Calu3 (cell line): ENCODE data around the gene TAS2R20. TPM values are rescaled to one million over a fixed set of nuclear protein-coding genes. Genes with fewer than 3 reads are reported as not detected.

Source experiments
- BruUV-seq: library from RNA; stranded (reverse); fragments of 400-500 nt; replicated peaks from 2 replicates; lab custom pipeline; 2021; lab: Mats Ljungman, UMichigan
- CTCF ChIA-PET: fragments of 300-600 bp; sonication (Branson Sonifier 250); formaldehyde crosslinking; loops from one replicate; lab custom pipeline; 2022; ENCODE audit warnings: antibody characterized with exemption; lab: Charles Lee
- DNase-seq: peaks from one replicate; pipeline ENCODE4 v3.0.0; 2022
- H3K27ac Mint-ChIP-seq: one replicate; pipeline ENCODE4 v1.8.0; 2022; ENCODE audit warnings: mixed read lengths; ENCODE audit not compliant: unreplicated experiment
- H3K27me3 Mint-ChIP-seq: one replicate; pipeline ENCODE4 v1.8.0; 2022; ENCODE audit warnings: mixed read lengths; ENCODE audit not compliant: unreplicated experiment
- H3K36me3 Mint-ChIP-seq: one replicate; pipeline ENCODE4 v1.8.0; 2022; ENCODE audit warnings: mild to moderate bottlenecking, moderate library complexity, mixed read lengths; ENCODE audit not compliant: insufficient read depth, unreplicated experiment
- H3K4me1 Mint-ChIP-seq: one replicate; pipeline ENCODE4 v1.8.0; 2022; ENCODE audit warnings: mild to moderate bottlenecking, low read depth, mixed read lengths; ENCODE audit not compliant: unreplicated experiment
- H3K4me3 Mint-ChIP-seq: one replicate; pipeline ENCODE4 v1.8.0; 2022; ENCODE audit warnings: mild to moderate bottlenecking, low read depth, moderate library complexity, mixed read lengths; ENCODE audit not compliant: unreplicated experiment
- H3K9me3 Mint-ChIP-seq: one replicate; pipeline ENCODE4 v1.8.0; 2022; ENCODE audit warnings: low read depth, mixed read lengths; ENCODE audit not compliant: unreplicated experiment
- intact Hi-C: fragments of 100-400 bp; cut with micrococcal nuclease; formaldehyde crosslinking; loops from one replicate; pipeline ENCODE4 v1.10.0; 2022; ENCODE audit not compliant: unreplicated experiment
- total RNA-seq: library from RNA; stranded (reverse); gene quantifications from 2 replicates; pipeline ENCODE4 v1.2.3, GENCODE V29; 2022
- TF ChIP-seq, protein P1 (sequence below): fragments of 200-600 bp; IDR thresholded peaks from one replicate; pipeline ENCODE4 v1.8.0; 2022; ENCODE audit warnings: antibody characterized with exemption; ENCODE audit not compliant: unreplicated experiment

The TAS2R20 gene
- total RNA-seq, 1 experiment from 2014 or later: 3.3 TPM

DNA sequence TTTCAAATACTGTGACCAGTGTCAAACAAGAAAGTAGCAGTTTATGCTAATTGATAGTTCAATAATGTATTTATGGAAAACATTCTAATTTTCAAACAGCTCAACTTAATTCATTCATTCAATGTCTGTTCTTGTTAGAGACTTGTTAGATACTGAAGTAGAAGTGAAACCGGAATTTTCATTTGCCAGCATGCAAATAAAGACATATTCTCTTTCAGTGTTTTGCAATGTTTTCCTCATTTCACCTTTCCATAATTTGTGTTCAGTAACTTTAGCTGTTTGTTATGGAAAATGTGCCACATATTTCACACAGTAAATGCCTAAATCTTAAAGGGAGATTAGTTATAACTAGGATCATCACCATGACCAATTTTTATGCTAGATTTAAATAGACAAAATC lies 32.6 kb downstream of the TAS2R20 start:
- no peaks in the 10 kb centered on the region for H3K36me3 Mint-ChIP-seq
- H3K27ac Mint-ChIP-seq: no peak overlapping the region
- BruUV-seq: no TSS peak
- no peak overlapping the region for H3K4me3 Mint-ChIP-seq
- CTCF ChIA-PET: no interaction called here
- intact Hi-C loops: no loop called here
- H3K9me3 Mint-ChIP-seq: no peaks in the 10 kb centered on the region
- TF ChIP-seq, protein P1, sequence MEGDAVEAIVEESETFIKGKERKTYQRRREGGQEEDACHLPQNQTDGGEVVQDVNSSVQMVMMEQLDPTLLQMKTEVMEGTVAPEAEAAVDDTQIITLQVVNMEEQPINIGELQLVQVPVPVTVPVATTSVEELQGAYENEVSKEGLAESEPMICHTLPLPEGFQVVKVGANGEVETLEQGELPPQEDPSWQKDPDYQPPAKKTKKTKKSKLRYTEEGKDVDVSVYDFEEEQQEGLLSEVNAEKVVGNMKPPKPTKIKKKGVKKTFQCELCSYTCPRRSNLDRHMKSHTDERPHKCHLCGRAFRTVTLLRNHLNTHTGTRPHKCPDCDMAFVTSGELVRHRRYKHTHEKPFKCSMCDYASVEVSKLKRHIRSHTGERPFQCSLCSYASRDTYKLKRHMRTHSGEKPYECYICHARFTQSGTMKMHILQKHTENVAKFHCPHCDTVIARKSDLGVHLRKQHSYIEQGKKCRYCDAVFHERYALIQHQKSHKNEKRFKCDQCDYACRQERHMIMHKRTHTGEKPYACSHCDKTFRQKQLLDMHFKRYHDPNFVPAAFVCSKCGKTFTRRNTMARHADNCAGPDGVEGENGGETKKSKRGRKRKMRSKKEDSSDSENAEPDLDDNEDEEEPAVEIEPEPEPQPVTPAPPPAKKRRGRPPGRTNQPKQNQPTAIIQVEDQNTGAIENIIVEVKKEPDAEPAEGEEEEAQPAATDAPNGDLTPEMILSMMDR: no peak
- H3K27me3 Mint-ChIP-seq: no peaks in the 10 kb centered on the region
- DNase-seq: no peak
- no peaks in the 10 kb centered on the region for H3K4me1 Mint-ChIP-seq

DNA sequence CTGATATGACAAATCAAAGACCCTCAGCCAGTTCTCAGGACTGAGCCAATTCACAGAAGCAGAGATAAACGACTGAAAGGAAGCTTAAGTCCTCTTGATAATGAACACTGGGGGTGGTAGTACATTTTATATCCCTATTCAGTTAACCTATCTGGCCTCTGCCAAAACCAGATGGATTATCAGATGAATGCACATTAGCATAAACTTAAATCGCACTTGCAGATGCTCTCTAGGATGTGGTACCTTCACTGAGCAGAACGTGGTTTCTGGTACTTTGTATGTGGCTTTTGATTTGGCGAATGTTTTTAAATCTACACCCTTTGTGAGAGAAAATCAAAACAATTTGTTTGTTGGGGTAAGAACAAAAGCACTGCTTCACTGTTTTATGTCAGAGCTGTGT lies 37.9 kb downstream of the TAS2R20 start:
- H3K36me3 Mint-ChIP-seq: no peaks in the 10 kb centered on the region
- H3K27ac Mint-ChIP-seq: no peak overlapping the region
- H3K4me1 Mint-ChIP-seq: peaks cover 14% of the 10 kb centered on the region
- no TSS peak for BruUV-seq
- peaks cover 3% of the 10 kb centered on the region for H3K9me3 Mint-ChIP-seq
- TF ChIP-seq, protein P1: no peak
- intact Hi-C loops: no loop called here
- no peaks in the 10 kb centered on the region for H3K27me3 Mint-ChIP-seq
- CTCF ChIA-PET: no interaction called here
- no peak overlapping the region for H3K4me3 Mint-ChIP-seq
- DNase-seq: no peak

DNA sequence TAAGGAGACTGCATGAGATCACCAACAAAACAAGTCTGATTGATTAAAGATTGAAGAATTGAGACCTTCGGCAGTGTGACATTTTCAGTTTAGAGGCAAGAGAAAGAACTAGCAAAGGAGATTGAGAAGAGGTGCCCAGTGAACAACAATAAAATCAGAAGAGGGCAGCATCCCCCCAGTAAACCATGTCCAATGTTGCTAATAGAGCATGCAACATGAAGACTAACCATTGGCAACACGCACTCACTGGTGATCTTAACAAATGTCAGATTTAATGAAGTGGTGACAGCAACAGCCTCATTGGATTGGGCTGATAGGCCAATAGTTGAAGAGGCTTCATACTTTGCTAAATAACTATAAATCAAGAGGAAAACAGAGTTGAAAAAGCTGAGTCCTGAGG lies 38.3 kb downstream of the TAS2R20 start:
- TF ChIP-seq, protein P1: no peak
- no peak overlapping the region for H3K4me3 Mint-ChIP-seq
- H3K4me1 Mint-ChIP-seq: peaks cover 16% of the 10 kb centered on the region
- CTCF ChIA-PET: no interaction called here
- BruUV-seq: no TSS peak
- H3K9me3 Mint-ChIP-seq: peaks cover 4% of the 10 kb centered on the region
- intact Hi-C loops: no loop called here
- no peak for DNase-seq
- no peaks in the 10 kb centered on the region for H3K36me3 Mint-ChIP-seq
- H3K27ac Mint-ChIP-seq: no peak overlapping the region
- no peaks in the 10 kb centered on the region for H3K27me3 Mint-ChIP-seq

DNA sequence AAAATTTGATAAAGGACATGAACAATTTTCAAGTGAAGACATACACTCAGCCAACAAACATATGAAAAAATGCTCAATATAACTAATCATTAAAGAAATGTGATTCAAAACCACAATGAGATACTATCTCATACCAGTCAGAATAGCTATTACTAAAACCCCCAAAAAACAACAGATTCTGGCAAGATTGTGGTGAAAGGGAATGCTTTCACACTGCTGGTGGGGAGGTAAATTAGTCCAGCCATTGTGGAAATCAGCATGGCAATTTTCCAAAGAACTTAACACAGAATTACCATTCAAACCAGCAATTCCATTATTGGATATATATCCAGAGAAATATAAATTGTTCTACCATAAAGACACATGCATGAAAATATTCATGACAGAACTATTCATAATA lies 40.4 kb downstream of the TAS2R20 start:
- Mint-ChIP-seq H3K27ac (no peak overlapping the region), H3K36me3 (no peaks in the 10 kb centered on the region), H3K9me3 (peaks cover 7% of the 10 kb centered on the region), H3K4me1 (peaks cover 16% of the 10 kb centered on the region), H3K27me3 (no peaks in the 10 kb centered on the region), H3K4me3 (no peak overlapping the region)
- BruUV-seq: no TSS peak
- TF ChIP-seq, protein P1: no peak
- CTCF ChIA-PET: no interaction called here
- intact Hi-C loops: no loop called here
- DNase-seq: no peak
